ENCODE results near the gene PSMB7.

The PSMB7 gene

GRCh38 chr9:124322618-124323432 lies 92.4 kb downstream of the PSMB7 start:
- no peak for DNase-seq

DNA sequence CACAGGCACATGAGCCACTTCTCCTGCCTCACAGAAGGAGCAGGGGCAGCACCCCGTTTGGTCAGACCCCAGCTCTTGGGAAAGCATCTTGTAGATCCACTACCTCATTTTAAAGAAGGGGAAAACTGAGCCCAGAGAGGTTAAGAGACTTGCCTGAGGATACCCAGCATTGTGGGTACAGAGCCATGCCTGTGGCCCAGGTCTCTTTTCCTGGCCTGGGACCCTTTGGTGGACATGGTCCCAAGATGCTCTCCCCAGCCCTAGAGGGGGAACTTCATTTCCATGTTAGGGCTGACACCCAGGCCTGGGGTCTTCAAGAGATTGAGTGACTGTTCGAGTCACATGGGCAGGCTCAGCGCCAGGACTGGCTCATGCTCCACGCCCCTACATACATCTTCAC lies 93.3 kb downstream of the PSMB7 start:
- DNase-seq, result no peak

DNA sequence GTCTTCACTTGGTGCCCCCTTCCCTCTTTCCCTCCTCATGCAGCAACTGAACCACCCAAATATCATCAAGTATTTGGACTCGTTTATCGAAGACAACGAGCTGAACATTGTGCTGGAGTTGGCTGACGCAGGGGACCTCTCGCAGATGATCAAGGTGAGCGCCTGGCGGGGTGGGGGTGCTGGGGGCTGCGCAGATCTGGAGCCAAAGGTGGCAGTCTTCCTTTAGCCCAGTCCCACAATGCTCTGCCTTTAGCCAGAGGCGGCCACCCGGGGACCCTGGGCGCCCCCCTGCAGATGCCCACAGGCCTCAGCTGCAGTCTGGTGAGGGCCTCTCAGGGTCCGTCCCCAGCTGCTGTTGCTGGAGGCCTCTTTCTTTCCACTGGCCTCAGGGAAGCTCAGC lies 93.8 kb downstream of the PSMB7 start:
- no peak for DNase-seq

DNA sequence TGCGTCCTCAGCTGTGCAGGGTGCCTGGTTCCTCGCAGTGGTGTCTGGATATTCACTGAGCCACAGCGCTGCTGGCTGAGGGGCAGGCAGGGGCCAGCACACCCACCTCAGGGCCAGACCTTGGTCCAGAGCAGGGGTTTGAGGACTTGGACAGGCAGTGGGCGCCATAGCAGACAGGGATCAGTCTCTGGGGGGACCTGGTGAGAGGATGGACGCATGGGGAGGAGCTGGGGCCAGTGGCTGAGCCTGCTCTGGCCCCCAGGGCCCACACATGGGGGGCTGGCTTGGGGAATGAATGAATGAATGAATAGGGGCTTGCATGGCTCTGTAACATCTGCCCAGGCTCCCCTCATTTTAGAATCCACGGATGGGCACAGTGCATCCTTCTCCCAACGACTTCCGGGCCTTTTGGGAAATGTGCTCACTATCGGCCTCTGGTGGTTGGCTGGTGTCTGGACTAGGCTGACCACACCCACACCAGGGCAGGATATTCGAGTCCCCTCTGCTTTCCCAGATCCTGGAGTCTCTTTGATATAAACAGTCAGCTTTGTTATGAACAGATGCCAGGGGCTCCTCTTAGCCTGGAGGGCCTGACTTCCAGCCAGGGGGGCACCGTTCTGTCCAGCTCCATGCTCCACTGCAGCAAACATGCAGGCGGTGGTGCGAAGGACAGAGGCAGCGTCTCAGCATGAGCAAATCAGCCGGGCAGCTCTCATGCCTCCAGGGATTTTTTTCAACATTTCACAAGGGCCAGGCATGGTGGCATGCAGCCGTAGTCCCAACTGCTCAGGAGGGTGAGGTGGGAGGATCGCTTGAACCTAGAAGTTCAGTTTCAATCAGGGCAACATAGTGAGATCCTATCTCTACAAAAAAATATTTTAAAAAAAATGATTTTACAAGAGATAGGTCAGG lies 94.9 kb downstream of the PSMB7 start:
- no peak for DNase-seq

DNA sequence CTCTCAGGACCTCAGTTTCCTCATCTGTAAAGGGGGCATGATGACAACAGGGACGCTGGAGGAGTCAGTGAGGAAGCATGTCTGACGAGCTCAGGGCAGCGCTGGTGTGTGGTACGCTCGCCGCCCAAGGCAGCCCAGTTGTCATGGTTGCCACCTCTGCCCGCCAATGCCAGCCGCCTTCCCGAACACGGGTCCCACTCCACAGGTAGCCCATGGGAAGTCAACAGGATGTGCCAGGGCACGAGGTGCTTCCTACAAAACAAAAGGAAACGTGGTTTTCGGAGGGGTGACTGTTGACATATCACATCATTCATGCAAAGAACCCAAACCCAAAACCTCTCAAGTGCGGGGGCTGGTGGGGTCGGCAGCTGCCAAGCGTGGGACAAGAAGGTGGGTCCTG lies 99.4 kb downstream of the PSMB7 start:
- no peak for DNase-seq

DNA sequence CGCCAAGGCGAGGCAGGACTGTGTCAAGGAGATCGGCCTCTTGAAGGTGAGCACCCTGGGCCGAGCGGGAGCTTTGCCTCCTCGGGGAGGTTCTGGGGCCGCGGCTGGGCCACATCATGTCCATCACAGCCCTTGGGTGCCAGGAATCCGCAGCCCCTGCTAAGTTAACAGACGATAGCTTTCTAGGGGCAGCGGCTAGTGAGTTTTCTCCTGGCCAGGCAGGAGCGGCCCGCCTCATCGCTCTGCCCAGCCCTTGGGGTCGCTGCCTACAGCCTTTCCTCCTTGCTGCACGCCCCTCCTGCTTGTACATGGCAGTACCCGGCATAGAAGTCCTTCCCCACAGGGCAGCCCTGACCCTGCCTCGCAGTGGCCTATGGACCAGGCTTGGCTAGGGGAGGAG lies 101.3 kb downstream of the PSMB7 start:
- no peak for DNase-seq

DNA sequence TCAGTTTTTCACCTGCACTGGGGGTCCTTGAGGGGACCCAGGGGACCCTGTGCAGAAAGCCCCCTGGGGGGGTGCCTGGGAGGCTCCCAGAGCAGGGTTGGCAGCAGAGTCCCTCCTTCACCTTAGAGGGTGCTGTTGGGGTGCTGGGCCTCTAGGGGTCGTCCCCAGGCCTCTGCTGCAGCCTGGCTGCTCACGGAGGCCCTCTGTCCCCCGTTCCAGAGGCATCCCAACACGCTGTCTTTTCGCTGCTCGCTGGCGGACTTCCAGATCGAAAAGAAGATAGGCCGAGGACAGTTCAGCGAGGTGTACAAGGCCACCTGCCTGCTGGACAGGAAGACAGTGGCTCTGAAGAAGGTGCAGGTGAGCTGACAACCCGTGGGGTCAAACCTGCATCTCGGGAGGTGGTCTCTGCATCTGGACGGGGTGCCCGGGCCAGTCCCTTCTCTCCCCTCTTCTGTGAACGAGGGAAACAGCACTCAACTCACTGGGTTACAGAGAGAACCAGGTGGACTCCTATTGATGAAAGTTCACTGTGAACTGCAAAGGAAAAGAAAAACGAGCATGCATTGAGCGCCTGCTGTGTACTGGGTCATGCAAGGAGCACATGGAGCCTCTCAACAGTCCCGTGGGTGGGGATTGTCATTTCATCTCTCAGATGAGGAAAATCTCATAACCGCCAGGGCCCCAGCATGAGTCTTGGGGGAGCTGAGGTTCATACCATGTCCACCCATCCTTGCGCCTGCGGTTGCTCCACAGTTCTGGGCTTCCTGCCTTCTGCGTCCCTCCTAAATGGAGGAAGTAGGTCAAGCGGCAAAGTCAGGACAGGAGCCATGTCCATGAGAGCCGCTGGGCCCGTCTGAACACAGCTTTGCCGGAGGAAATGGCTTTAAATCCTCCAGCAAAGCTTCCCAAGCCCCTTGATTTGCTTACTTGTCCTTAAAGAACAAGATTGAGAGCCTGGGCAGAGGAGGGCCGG lies 102.7 kb downstream of the PSMB7 start:
- no peak for DNase-seq

DNA sequence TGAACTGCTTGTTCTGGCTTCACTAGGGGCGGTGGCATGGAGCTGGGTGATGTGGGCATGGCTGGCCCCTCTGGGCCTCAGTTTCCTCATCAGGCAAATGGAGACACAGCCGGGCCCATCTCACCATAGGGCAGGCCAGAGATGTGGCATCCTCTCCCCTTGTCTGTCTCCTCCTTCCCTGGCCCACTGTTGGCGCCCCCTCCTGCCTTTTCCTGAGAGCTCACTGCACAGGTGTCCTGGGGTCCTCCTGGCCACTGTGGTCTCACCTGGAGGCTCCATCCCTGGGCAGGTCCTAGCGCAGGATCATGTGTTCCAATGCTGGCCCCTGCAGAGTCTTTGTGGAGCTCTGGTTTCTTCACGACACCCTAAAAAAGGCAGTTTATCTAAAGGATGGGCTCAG lies 104.0 kb downstream of the PSMB7 start:
- no peak for DNase-seq

DNA sequence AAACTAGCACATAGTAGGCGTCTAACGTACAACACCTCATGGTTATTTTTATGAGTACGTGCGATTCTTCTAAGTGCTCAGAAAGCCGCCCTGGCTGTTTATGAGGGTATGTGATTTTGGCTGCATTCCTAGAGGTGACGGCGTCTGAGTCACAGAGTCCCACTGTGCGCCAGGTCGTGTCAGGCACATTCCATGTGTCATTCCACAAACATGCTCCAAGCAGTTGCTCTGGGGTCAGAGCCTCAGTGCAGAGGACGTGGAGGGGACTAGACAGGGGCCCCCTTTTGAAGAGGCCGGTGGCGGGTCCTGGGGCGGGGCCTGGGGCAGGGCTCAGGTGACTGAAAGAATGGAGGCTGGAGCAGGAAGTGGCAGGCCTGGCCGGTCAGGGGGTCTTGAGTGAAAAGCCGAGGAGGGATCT lies 105.6 kb downstream of the PSMB7 start:
- DNase-seq, result no peak

DNA sequence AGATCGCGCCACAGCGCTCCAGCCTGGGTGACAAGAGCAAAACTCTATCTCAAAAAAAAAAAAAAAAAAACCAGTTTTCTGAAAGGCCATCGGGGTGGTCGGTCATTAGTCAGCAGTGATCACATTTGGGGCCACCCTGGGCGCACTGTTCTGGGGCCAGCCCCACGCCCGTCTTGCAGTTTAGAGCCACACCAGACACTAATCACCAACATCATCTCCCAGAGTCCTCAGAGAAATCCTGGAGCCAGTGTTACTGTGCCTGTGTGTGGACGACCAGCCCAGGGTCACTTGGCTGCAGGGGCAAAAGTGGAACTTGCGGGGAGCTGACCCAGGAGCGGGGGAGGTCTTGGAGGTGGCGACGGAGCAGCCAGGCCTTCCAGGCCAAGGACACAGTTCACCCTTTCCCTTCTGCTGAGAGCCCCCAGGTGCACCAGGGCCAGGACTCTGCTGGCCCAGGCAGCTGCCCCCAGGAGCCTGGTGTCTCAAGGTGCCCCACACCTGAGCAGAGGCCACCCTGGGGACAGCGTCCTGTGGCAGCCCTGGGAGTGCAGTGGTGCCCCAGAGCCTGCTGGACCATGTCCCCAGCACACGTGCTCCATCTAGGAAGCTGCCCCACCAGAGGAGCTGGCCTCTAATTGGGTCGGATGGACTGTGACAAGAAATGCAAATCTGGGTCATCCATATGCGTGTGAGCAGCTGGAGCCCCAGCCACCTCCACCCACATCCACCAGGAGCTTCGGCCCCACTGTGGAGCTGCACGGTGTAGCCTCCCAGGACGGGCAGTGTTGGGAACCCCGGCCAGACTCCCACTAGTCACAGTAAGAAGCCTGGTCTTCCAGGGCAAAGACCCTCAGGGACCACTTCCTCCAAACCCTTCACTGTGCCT lies 106.4 kb downstream of the PSMB7 start:
- DNase-seq, result no peak

DNA sequence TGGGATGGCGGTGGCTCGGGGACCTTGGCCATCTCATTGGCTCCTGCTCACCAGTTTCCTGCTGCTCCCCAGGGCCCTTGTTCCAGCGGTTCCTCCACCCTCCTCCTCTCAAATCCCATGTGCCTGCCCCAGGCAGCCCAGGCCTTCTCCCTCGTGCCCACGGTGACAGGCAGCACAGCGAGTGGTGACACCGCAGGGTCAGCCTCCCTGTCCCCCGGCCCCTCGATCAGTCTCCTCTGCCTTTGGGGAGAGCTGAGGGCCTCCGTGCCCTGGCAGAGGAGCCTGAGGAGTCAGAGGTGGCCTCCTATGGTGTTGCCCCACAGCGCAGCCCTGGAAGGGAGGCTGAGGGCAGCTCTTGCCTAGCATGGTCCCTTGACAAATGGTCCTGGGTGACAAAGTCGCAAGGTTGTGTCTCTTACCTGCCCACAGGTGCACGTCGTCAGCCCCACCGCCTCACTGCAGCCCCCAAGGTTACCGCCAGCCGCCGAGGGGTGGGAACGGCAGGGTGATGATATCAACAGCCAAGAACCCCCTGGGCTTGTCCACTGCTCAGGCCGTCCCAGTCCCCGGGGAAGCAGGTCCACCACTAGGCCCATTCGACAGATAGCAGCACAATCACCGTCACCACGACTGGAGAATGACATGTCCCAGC lies 107.7 kb downstream of the PSMB7 start:
- no peak for DNase-seq

DNA sequence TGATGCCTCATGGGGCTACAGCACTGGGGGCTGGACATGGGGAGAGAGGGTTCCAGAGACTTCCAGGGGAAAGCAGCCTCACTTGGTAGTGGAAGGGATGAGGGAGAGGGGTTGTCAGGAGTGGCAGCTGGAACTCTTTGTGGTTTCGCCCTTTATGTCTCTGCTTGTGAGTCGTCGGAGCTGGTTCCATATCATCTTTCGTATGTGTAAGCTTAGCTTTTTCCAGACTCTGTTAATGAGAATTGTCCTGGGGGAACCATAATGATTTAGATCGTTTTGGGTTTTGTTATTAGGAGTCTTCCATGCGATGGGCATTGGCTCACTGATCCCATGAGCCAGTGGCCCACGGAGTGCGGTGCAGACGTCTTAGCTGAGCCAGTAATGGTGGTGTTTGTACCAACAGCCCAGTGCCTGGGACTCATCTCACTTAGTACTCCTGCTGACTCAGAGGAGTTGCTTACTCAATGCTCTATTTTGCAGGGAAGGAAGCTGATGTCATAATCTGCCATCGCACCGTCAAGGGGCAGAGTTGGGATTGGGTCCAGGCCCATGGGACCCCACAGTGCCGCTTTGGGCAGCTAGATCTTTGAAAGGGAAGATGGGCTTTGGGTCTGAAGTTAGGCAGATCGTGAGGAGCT lies 109.0 kb downstream of the PSMB7 start:
- DNase-seq, result no peak

DNA sequence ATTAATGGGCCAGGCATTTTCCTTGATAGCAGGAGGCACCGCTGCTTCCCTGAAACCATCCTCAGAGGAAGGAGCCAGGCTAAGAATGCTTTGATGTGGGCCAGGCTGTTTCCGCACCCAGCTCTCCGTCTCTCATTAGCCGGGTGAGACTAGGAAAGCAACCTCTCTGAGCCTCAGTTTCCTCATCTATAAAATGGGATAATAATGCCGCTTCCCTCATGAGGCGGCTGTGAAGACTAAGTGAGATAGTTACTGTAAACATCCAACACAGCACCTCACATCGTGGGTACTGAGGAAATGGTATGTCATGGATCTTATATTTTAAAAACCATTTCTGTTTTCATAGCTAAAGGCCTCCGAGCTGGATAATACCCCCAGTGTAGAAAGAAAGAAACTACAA lies 111.0 kb downstream of the PSMB7 start:
- DNase-seq, result no peak

DNA sequence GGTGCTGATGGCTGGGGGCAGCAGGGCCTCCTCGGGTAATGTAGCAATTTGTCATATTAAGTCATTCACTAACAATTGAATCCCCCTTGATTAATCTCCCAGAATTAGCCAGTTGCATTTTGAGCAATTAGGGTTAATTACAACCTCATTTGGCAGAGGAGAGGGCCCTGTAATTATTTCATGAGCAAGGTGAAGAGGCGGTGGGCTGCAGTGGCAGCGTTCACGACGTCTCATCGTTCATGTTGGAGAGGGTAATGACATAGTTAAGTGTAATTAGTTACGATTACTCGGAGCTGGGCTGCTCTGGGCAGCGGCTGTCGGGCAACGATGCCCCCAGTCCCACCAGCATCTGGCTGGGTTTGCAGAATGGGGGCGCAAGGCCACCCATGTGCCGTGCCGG lies 111.5 kb downstream of the PSMB7 start:
- DNase-seq, result no peak
